HG03442 (cell line): ENCODE data around the gene SNAP25.

Source experiments
- ATAC-seq: cut with Tn5 transposase; IDR thresholded peaks from one replicate; pipeline ENCODE4 v1.9.1; 2021; ENCODE audit warnings: mild to moderate bottlenecking, moderate library complexity; ENCODE audit not compliant: unreplicated experiment

The SNAP25 gene

GRCh38 chr20:10216146-10216791 is 2.4 kb upstream of the SNAP25 start:
- ATAC-seq: no peak

DNA sequence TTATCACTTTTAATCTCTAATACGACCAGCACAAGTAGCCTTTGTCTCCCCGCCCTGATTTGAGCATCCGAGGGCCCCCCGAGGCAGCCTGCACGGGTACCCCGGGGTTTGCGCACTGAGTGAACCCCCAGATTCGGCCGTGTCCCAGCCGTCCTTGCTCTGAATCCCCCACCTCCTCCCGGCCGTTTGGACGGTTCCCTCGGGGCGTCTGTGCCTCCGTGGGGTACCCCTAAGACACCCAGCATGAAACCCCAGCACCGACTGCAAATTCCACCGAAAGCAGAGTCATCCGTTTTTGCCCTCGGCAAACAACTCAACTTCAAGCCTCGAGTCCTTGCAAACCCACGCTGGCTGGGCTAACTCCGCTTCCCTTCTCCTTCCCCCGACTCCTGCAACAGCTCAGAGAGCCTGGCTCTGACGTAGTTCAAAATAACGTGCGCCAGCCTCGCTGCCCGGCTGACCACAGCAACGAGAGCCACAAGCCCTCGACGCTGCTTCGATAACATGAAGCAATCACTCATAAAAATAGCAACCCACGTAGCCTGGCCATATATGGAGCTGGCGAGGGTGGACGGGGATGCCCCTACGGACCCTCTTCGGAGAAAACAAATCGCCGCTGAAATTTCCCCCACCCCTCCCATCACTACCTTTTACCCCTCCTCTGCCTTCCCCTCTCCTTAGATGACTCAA is 764 bp upstream of the SNAP25 start:
- no peak for ATAC-seq

DNA sequence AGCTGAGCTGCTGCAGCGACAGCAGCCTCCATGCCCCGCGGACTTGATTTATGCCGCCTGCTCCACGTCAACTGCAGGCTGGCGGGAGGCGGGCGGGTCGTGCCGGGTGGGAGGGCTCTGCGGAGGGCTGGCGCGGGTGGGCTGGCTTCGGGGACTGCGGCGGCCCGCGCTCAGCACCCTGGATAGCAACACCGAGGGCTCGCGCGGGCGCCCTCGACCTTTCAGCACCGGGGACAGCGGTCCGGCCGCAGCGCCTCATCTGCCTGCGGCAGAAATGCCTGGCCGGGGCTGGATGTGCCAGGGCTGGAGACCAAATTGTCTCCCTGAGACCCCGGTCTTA is 792 bp downstream of the SNAP25 start:
- ATAC-seq: peak; percentile 54

- no peak for ATAC-seq
These were observed 1.5 kb downstream of the SNAP25 start for GRCh38 chr20:10219993-10220750.

GRCh38 chr20:10221021-10221420 is 2.4 kb downstream of the SNAP25 start:
- ATAC-seq: no peak

DNA sequence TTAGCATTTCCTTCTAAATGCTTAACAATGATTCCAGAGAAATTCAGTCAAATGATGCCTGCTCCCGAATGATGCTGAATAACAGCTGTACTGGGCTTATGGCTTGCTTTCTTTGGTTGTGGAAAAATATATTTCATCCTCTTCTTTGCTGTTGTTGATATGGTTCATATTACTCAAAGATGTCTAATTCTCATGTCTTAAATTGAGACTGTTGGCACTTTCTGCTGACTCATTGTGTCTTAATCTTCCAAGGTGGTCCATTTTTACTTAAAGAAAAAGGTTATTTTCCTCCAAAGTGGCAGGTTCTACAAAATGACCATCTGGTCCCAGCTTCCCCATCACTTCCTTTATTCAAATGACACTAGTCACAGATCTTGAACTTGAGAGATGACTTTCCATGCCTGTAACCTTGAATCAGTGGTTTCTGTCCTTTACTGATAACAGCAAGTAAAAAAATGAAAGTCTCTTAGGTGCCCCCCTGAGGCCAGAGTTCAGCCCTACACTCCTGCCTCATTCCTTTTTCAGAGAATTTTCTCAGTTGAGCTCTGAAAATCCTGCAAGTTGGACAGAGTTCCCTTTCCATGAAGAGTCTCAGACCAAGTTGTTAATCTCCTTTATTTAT is 6.9 kb downstream of the SNAP25 start:
- no peak for ATAC-seq

DNA sequence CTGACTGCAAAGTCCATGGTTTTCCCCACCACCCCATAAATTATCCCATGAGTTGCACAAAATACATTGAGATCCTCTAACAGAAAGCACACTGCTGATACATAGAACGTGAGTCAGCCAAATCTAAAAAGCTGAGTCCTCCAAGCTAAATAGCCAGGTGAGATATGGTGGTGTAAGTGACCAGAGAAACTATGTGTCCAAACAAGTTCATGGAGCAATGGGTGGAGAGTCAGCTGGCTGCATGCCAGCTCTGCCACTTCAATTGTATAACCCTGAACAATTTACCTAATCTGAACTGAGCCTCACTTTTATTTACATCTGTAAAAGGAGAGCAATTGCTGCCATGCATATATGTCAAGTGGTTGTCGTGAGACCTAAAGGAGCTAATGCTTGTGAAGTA is 9.7 kb downstream of the SNAP25 start:
- no peak for ATAC-seq

DNA sequence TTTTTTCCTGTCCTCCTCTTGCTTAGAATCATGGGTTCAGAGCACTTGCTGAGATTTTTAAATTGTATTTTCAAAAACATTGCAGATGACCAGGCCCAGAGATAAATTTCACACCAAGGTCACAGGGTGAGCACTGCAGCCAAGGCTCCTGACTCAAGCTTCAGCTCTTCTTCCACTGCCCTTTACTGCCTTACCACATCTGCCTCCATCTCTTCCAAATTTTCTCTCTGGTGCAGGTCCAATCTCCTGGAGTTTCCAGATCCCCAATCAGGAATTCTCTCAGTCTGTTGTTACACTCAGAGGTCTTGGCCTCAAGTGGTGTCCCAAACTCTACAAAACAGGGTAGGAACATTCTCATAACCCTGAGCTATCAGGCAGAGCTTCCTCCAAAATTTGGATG is 12.7 kb downstream of the SNAP25 start:
- ATAC-seq: no peak

DNA sequence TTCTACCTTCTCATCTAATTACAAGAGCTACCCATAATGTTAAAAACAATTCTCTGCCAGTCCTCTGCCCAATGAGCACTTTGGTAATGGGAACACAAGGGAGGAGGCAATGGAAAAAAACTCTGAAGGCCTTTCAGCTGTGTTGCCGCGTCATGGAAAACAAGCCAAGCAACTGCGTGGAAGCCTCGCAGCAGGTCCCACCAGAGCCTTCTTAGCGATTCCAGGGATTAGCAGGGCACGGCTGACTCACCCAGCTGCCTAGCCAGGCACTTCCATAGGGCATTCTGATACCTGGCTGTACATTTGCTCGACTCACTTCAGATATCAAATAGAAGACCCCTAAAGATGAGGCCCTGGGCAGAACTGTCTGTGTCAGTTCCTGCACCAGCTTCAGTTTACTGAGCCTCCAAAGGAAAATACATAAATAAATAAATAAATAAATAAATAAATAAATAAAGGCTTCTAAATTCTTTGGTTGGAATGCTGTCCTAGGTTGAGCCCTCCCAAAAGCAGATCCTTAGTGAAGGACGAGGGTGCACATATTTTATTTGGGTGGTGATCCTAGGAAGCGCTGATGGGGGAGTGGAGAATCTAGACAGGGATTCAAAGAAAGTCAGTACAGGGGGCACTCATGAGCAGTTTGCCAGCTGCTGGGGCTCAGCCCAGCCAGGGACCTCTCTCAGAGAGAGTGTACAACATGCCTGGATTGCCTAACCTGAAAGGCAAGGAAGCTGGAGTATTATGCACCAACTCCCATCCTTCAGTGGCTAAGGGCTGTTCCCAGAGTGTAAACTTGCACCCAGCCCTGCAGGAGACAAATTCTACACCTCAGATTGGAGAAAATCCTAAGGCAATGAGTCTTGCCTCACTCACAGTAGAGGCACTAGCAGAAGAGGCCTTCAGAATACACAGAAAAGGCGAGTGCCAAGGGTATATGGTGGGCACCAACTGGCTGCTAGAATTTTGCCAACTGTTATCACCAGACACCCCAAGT is 18.2 kb downstream of the SNAP25 start:
- no peak for ATAC-seq

DNA sequence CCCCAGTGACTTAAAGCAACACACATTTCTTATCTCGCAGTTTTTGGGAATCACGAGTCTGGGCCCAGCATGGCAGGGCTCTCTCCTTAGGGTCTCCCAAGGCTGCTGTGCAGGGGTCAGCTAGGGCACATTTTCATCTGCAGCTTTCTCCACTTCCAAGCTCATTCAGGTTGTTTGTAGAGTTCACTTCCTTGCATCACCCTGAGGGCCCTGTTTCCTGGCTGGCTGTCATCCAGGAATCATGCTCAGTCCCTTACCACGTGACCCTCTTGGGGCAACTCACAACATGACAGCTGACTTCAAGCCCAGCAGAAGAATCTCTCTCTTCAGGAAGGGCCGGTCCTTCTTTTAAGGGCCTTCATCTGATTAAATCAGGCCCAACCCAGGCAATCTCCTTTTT is 21.3 kb downstream of the SNAP25 start:
- no peak for ATAC-seq

- no peak for ATAC-seq
These were observed 22.0 kb downstream of the SNAP25 start for GRCh38 chr20:10240655-10241054.

- ATAC-seq: no peak
These were observed 23.5 kb downstream of the SNAP25 start for GRCh38 chr20:10242166-10242565.

DNA sequence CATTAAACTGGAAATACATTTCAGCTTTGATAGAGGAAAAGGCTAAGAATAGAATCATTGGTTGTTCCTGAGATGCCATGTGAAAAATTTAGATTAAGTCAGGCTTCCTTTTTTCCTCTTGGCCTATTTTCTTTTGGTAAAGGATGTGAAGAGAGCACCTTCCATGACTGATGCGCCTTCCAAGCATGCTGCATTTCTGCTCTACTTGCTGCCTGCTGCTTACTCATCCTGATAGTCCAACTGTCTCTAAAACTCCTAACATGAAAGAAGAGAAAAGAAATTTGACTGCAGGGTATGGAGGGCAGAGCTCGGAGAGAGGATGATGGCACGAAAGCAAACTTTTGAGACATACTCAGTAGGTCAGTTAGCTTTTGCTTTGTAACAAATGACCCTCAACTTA is 28.8 kb downstream of the SNAP25 start:
- no peak for ATAC-seq

GRCh38 chr20:10249048-10249770 is 30.6 kb downstream of the SNAP25 start:
- ATAC-seq: no peak

GRCh38 chr20:10249822-10250221 is 31.2 kb downstream of the SNAP25 start:
- no peak for ATAC-seq

DNA sequence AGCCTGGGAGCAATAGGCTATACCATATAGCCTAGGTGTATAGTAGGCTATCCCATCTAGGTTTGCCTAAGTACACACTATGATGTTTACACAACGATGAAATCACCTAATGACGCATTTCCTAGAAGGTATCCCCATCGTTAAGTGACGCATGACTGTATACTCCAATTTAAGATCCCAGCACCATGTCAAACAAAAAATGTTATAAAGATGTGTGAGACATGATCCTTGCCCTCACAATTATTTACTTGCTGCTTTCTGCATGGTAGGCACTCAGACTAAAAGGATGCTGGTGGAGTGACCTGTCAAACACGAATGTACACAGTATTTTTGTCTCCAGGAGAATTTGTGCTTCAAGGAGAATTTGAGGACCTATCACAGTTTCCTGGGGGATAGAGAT is 32.3 kb downstream of the SNAP25 start:
- no peak for ATAC-seq

GRCh38 chr20:10253780-10254179 is 35.1 kb downstream of the SNAP25 start:
- ATAC-seq: no peak

DNA sequence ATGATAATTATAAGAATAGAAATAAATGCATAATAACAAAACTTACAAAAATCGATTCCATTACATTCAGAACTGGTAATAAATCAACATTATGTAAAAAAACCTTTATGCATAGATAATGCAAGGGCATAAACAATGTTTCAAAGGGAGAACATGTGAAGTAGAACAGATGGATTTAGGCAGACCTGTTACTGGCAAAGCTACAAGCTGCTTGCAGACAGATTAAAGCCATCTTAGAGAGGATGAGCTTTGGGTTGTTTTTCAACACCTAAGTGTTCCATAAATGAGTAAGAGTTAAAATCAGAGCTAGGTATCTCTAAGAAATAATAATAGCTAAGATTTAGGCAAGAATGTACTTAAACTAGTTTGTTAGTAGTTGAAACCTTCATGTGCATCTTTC is 37.2 kb downstream of the SNAP25 start:
- ATAC-seq: no peak

DNA sequence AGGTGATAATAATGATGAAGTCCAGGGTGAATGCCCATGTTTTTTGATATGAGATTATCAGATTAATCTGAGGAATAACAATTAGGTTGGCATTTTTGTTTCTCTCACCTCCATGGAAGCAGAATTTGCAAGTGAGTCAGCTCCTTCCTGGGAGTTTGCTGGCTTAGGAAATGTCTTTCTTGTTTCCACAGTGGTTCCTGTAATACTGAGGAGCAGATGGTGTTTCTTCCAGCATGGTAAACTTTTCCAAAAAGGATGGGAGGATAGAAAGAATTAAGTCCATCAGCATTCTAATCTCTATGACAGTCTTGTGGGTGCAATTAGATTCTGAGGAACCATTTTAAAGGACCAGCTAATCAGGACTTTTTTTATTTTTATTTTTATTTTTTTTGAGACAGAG is 40.5 kb downstream of the SNAP25 start:
- ATAC-seq: no peak

DNA sequence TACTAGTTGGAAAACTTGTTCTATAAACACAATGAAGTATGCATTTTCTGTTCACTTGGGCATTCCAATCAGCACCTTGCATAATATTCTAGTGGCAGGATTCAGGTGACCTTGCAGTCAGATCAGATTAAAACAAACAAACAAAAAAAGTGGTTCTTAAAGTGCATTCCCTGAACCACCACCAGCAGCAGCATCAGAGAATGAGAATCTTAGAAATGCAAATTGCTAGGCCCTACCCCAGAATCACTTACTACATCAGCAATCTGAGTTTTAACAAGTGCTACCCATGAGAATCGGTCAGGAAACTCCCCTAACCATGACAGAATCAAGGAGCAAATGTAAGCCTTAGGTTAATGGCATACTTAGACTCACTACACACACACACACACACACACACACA is 41.7 kb downstream of the SNAP25 start:
- ATAC-seq: no peak
